H1 (cell line): ENCODE data around the gene PROSER2. TPM values are rescaled to one million over a fixed set of nuclear protein-coding genes. Genes with fewer than 3 reads are reported as not detected.

ENCODE experiments used
- CBX5 ChIP-seq: fragments of 300-800, 300-1000 bp; sonication (generic); IDR thresholded peaks from 2 replicates; pipeline ENCODE4 v1.7.1; 2016; ENCODE audit warnings: antibody characterized with exemption, low read length, low read depth
- EGR1 ChIP-seq: IDR thresholded peaks from 2 replicates; pipeline ENCODE4 v1.6.1; 2011; ENCODE audit warnings: low read depth, low read length, borderline replicate concordance
- NANOG ChIP-seq: IDR thresholded peaks from 2 replicates; pipeline ENCODE4 v1.6.1; 2011; ENCODE audit warnings: low read length, low read depth, mild to moderate bottlenecking, inconsistent platforms; ENCODE audit not compliant: insufficient read depth, poor library complexity, severe bottlenecking
- RAD21 ChIP-seq, 2 experiments: IDR thresholded peaks in 1 of 2; conservative IDR thresholded peaks in 1 of 2; 2 replicates each; pipeline ENCODE4 v1.6.1; 2011; ENCODE audit warnings: low read depth in 2 of 2, low read length in 2 of 2, improper control_type of control experiment in 1 of 2, inconsistent platforms in 1 of 2, mild to moderate bottlenecking in 1 of 2, moderate library complexity in 1 of 2
- RXRA ChIP-seq: IDR thresholded peaks from 2 replicates; pipeline ENCODE4 v1.6.1; 2011; ENCODE audit warnings: low read depth, mild to moderate bottlenecking, low read length, moderate library complexity; ENCODE audit not compliant: insufficient read depth
- TAF1 ChIP-seq: IDR thresholded peaks from 2 replicates; pipeline ENCODE4 v1.6.1; 2011; ENCODE audit warnings: mild to moderate bottlenecking, low read depth, low read length
- TCF12 ChIP-seq: IDR thresholded peaks from 2 replicates; pipeline ENCODE4 v1.6.1; 2011; ENCODE audit warnings: low read depth, mild to moderate bottlenecking, low read length
- ZNF274 ChIP-seq: IDR thresholded peaks from 2 replicates; pipeline ENCODE4 v1.7.0; 2012; ENCODE audit warnings: low read length, borderline replicate concordance; ENCODE audit errors: extremely low read depth
- polyA plus RNA-seq, 7 experiments: library from polyadenylated mRNA; depleted of rRNA in 3 of 7; stranded (reverse) in 5 of 7; unstranded in 2 of 7; fragments of >200 nt in 5 of 7; fragments of 200-250 nt in 2 of 7; gene quantifications; 1 replicate in 5 of 7; 2 replicates in 1 of 7; 4 replicates in 1 of 7; pipeline versions ENCODE4 v1.2.1 to v1.2.3, GENCODE V29; 2011 to 2013; ENCODE audit warnings: missing spikeins in 2 of 7, mixed read lengths in 2 of 7
- total RNA-seq: library from RNA; stranded (reverse); fragmentation: NEBNext Ultra II Directional; extraction: Animal tissue kit (Norgen Biotek cat#: 25700); gene quantifications from 2 replicates; pipeline ENCODE4 v1.2.1, GENCODE V29; 2021

Gene PROSER2
- total and polyA plus RNA-seq, 2 of the 8 experiments (the other 6 are each of a cell fraction or from before 2014, with no cell fraction given): 3.9 to 13.7 TPM

DNA sequence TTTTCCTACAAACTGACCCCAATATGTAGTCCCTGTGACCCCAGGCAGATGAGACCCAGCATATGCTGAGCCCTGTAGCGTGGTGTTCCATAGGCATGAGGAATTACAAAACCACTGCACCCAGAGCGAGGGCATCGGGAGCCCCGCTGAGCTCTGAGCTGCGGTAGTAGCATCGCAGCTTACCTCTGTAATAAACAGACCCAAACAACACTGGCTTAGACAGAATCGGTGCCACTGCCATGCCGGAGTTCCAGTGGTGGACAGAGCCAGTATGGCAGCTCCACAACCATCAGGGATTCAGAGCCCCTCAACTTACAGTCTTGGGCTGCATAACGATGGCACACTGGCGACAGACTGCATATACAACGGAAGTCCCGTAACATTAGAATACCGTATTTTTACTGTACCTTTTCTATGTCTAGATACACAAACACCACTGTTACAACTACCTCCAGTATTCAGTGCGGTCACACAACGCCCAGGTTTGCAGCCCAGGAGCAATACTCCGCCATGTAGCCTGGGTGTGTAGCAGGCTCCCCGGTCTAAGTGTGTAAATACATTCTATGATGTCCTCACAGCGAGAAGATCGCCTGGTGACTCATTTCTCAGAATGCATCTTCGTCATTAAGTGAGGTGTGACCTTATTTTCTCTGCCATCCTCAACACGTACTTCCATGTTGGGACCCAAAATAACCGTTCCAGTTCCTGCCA, 68.8 kb downstream of the PROSER2 start (continued):
- no peak for TF ChIP-seq CBX5
- no peak for TF ChIP-seq NANOG
- no peak for TF ChIP-seq RAD21 (IDR thresholded peaks at IDR 0.05 in 1 of 2, conservative IDR thresholded peaks at IDR 0.05 in 1 of 2; ENCODE audit: low read depth in 2 of 2, low read length in 2 of 2)
- TF ChIP-seq ZNF274: no peak
- no peak for TF ChIP-seq TCF12
- no peak for TF ChIP-seq EGR1
- TF ChIP-seq TAF1: no peak
- no peak for TF ChIP-seq RXRA
